HCT116 (cell line): Measurements from ENCODE around the gene UBAP1L. TPM values are rescaled to one million over a fixed set of nuclear protein-coding genes. Genes with fewer than 3 reads are reported as not detected.

ENCODE experiments used
- ATAC-seq: fragments of 200-7000 bp; cut with Tn5 transposase; 2 replicates; pipeline ENCODE4 v1.9.1; 2020; ENCODE audit warnings: mild to moderate bottlenecking, moderate library complexity
- BruUV-seq: library from RNA; stranded (reverse); fragments of 400-500 nt; replicated peaks from 2 replicates; lab custom pipeline; 2021; lab: Mats Ljungman, UMichigan
- CTCF ChIA-PET: fragments of 300-600 bp; sonication (Branson Sonifier 250); formaldehyde crosslinking; loops from one replicate; lab custom pipeline; 2021; ENCODE audit warnings: antibody characterized with exemption; lab: Charles Lee
- POLR2A ChIA-PET: fragments of 300-600, 350-600 bp; sonication (Branson Sonifier 250); formaldehyde crosslinking; loops from one replicate; lab custom pipeline; 2021; ENCODE audit warnings: antibody characterized with exemption; lab: Charles Lee
- RAD21 ChIA-PET, 2 experiments: fragments of 300-600 bp; sonication (Branson Sonifier 250); formaldehyde crosslinking; loops; one replicate each; lab custom pipeline; 2023; ENCODE audit warnings: low total read pairs in 2 of 2; ENCODE audit not compliant: uncharacterized antibody in 2 of 2, unreplicated experiment in 2 of 2, low non-redundant PET in 1 of 2; lab: Charles Lee
- DNase-seq: peaks from one replicate; pipeline ENCODE4 v3.0.0-alpha.2; 2010; ENCODE audit warnings: low read depth, low spot score
- H2AFZ ChIP-seq: fragments of 200-600 bp; shearing (Covaris generic), sonication (generic); 2 replicates; pipeline ENCODE4 v1.6.1; 2017; ENCODE audit warnings: low read depth, mixed run types, mixed read lengths, antibody characterized with exemption, low read length; ENCODE audit not compliant: poor library complexity, severe bottlenecking
- H3K27ac ChIP-seq: 2 replicates; pipeline ENCODE4 v1.5.1; 2012; ENCODE audit warnings: low read depth, low read length
- H3K27me3 ChIP-seq: fragments of 200-600 bp; sonication (generic); 2 replicates; pipeline ENCODE4 v1.6.1; 2016; ENCODE audit warnings: mixed run types, low read length, mixed read lengths; ENCODE audit not compliant: insufficient read depth
- H3K36me3 ChIP-seq, 2 experiments: fragments of 200-500 bp in 1 of 2; fragments of 200-600 bp in 1 of 2; sonication (Bioruptor generic) in 1 of 2; sonication (generic) in 1 of 2; 2 replicates each; pipeline versions ENCODE4 v1.5.1 to v1.6.1; 2014 to 2016; ENCODE audit warnings: low read length in 2 of 2, inconsistent platforms in 1 of 2, mixed read lengths in 1 of 2, mixed run types in 1 of 2; ENCODE audit not compliant: insufficient read depth in 2 of 2, control insufficient read depth in 1 of 2
- H3K4me1 ChIP-seq, 2 experiments: fragments of 200-600 bp in 1 of 2; sonication (generic) in 1 of 2; 2 replicates each; pipeline versions ENCODE4 v1.5.1 to v1.6.1; 2012 to 2017; ENCODE audit warnings: low read length in 2 of 2, inconsistent platforms in 1 of 2, mild to moderate bottlenecking in 1 of 2, mixed read lengths in 1 of 2, mixed run types in 1 of 2, moderate library complexity in 1 of 2; ENCODE audit not compliant: insufficient read depth in 2 of 2, control insufficient read depth in 1 of 2
- H3K4me2 ChIP-seq: fragments of 200-600 bp; sonication (generic); 2 replicates; pipeline ENCODE4 v1.6.1; 2017; ENCODE audit warnings: mixed run types, low read length, mixed read lengths
- H3K4me3 ChIP-seq, 2 experiments: fragments of 200-600 bp in 1 of 2; sonication (generic) in 1 of 2; replicated peaks in 1 of 2; 2 replicates each; pipeline ENCODE4 v1.5.1; 2011 to 2016; ENCODE audit warnings: low read length in 2 of 2, control low read depth in 1 of 2, low read depth in 1 of 2, mild to moderate bottlenecking in 1 of 2, mixed read lengths in 1 of 2, mixed run types in 1 of 2
- H3K79me2 ChIP-seq: fragments of 200-600 bp; sonication (generic); 2 replicates; pipeline ENCODE4 v1.6.1; 2017; ENCODE audit warnings: mild to moderate bottlenecking, mixed run types, low read length, moderate library complexity, mixed read lengths; ENCODE audit not compliant: insufficient read depth
- H3K9ac ChIP-seq: fragments of 200-600 bp; sonication (generic); 2 replicates; pipeline ENCODE4 v1.6.1; 2016; ENCODE audit warnings: low read length, mixed read lengths
- H3K9me2 ChIP-seq: fragments of 200-600 bp; sonication (generic), shearing (Covaris generic); 2 replicates; pipeline ENCODE4 v1.6.1; 2017; ENCODE audit warnings: mixed run types, mild to moderate bottlenecking, moderate library complexity; ENCODE audit not compliant: insufficient read depth
- H3K9me3 ChIP-seq, 2 experiments: fragments of 200-500 bp in 1 of 2; fragments of 200-600 bp in 1 of 2; sonication (Bioruptor generic) in 1 of 2; sonication (generic) in 1 of 2; 2 replicates each; pipeline ENCODE4 v1.6.1; 2014 to 2017; ENCODE audit warnings: low read length in 2 of 2, mixed read lengths in 2 of 2, inconsistent platforms in 1 of 2, low read depth in 1 of 2, mild to moderate bottlenecking in 1 of 2, mixed run types in 1 of 2, moderate library complexity in 1 of 2; ENCODE audit not compliant: control insufficient read depth in 1 of 2, insufficient read depth in 1 of 2
- H4K20me1 ChIP-seq: fragments of 200-600 bp; sonication (generic), shearing (Covaris generic); 2 replicates; pipeline ENCODE4 v1.6.1; 2017; ENCODE audit warnings: mixed run types, mild to moderate bottlenecking, moderate library complexity; ENCODE audit not compliant: insufficient read depth
- CEBPB ChIP-seq: IDR thresholded peaks from 2 replicates; pipeline ENCODE4 v1.6.1; 2012; ENCODE audit warnings: low read depth
- CTCF ChIP-seq, 3 experiments: fragments of 200-600 bp in 1 of 3; sonication (generic) in 1 of 3; IDR thresholded peaks in 2 of 3; conservative IDR thresholded peaks in 1 of 3; 2 replicates each; pipeline ENCODE4 v1.5.1; 2012 to 2017; ENCODE audit warnings: low read depth in 2 of 3, low read length in 2 of 3, antibody characterized with exemption in 1 of 3, borderline replicate concordance in 1 of 3, control low read depth in 1 of 3, mild to moderate bottlenecking in 1 of 3, mixed read lengths in 1 of 3, mixed run types in 1 of 3, moderate library complexity in 1 of 3; ENCODE audit not compliant: insufficient read depth in 1 of 3
- ELF1 ChIP-seq: IDR thresholded peaks from 2 replicates; pipeline ENCODE4 v1.6.1; 2012; ENCODE audit warnings: low read depth, borderline replicate concordance
- EZH2 ChIP-seq: fragments of 200-600 bp; sonication (generic); IDR thresholded peaks from 2 replicates; pipeline ENCODE4 v1.6.1; 2017; ENCODE audit warnings: antibody characterized with exemption, mixed run types
- RAD21 ChIP-seq: IDR thresholded peaks from 2 replicates; pipeline ENCODE4 v1.6.1; 2012; ENCODE audit warnings: low read depth, mild to moderate bottlenecking
- TCF7L2 ChIP-seq: IDR thresholded peaks from 2 replicates; pipeline ENCODE4 v1.7.0; 2011; ENCODE audit warnings: borderline replicate concordance, inconsistent platforms; ENCODE audit not compliant: insufficient read depth, insufficient read length; ENCODE audit errors: extremely low read depth
- ZNF274 ChIP-seq: fragments of 200-500 bp; sonication (Bioruptor generic); IDR thresholded peaks from 2 replicates; pipeline ENCODE4 v1.6.1; 2014; ENCODE audit warnings: mild to moderate bottlenecking, low read depth, low read length, inconsistent platforms
- intact Hi-C: fragments of 100-400 bp; cut with micrococcal nuclease; formaldehyde crosslinking; loops from 2 replicates; pipeline ENCODE4 v1.10.0; 2022
- total RNA-seq: library from RNA; stranded (reverse); gene quantifications from one replicate; pipeline ENCODE4 v1.2.1, GENCODE V29; 2021; ENCODE audit not compliant: unreplicated experiment

Gene UBAP1L
- total RNA-seq, 1 experiment from 2014 or later = 4.0 TPM

GRCh38 chr15:65066001-65066634 is 48.9 kb downstream of the UBAP1L start:
- no peak for ATAC-seq
- Histone ChIP-seq H3K27ac (no peak overlapping the region), H2AFZ (no peak overlapping the region), H3K9me3 (no peaks in the 10 kb centered on the region), H3K4me2 (no peak overlapping the region), H3K4me1 (no peaks in the 10 kb centered on the region), H3K36me3 (no peaks in the 10 kb centered on the region), H3K9me2 (no peaks in the 10 kb centered on the region), H3K9ac (no peak overlapping the region), H4K20me1 (no peaks in the 10 kb centered on the region), H3K79me2 (no peaks in the 10 kb centered on the region), H3K27me3 (no peaks in the 10 kb centered on the region), H3K4me3 (no peak overlapping the region)
- no TSS peak for BruUV-seq
- POLR2A ChIA-PET = no interaction called here
- RAD21 ChIA-PET = no interaction called here
- intact Hi-C loops = no loop called here
- CTCF ChIA-PET = no interaction called here
- DNase-seq = no peak
- no peak for TF ChIP-seq CEBPB
- no peak for TF ChIP-seq RAD21
- TF ChIP-seq CTCF (IDR thresholded peaks at IDR 0.05 in 2 of 3, conservative IDR thresholded peaks at IDR 0.05 in 1 of 3; ENCODE audit: borderline replicate concordance in 1 of 3, insufficient read depth in 1 of 3, low read depth in 2 of 3, low read length in 2 of 3) = no peak
- TF ChIP-seq ZNF274 = no peak
- no peak for TF ChIP-seq TCF7L2
- TF ChIP-seq ELF1 = no peak
- no peak for TF ChIP-seq EZH2
